A549 (cell line): ENCODE data around the gene KHDRBS1. TPM values are rescaled to one million over a fixed set of nuclear protein-coding genes. Genes with fewer than 3 reads are reported as not detected.

Experiments used
- ATAC-seq, 2 experiments: fragments of 200-7000 bp in 1 of 2; fragments of >200 bp in 1 of 2; cut with Nextera tagmentation in 1 of 2; cut with Tn5 transposase in 1 of 2; 3 replicates each; pipeline versions ENCODE4 v1.8.0 to v1.9.1; 2018 to 2020; ENCODE audit warnings: mild to moderate bottlenecking in 1 of 2, moderate library complexity in 1 of 2
- CTCF ChIA-PET: fragments of 300-600 bp; sonication (Branson Sonifier 250); formaldehyde crosslinking; extraction: SDS; loops from one replicate; lab custom pipeline; 2021; ENCODE audit warnings: antibody characterized with exemption, inconsistent platforms; lab: Yijun Ruan, JAX
- POLR2A ChIA-PET: fragments of 350-600 bp; formaldehyde crosslinking; extraction: SDS; loops from one replicate; lab custom pipeline; 2021; ENCODE audit warnings: antibody characterized with exemption, inconsistent platforms; lab: Yijun Ruan, JAX
- DNase-seq, 2 experiments: peaks; one replicate each; pipeline versions ENCODE4 v3.0.0 to v3.0.0-alpha.2; 2011 to 2016; ENCODE audit warnings: low read depth in 1 of 2, low spot score in 1 of 2
- FAIRE-seq: peaks from 2 replicates; lab custom pipeline; 2011; peaks lifted over from hg19 to GRCh38; lab: Jason Lieb, UNC
- H3K27ac ChIP-seq, 2 experiments: fragments of >200 bp; sonication (Bioruptor Twin); formaldehyde crosslinking; 3 replicates each; pipeline ENCODE4 v1.5.1; 2016 to 2017
- H3K4me1 ChIP-seq: fragments of >200 bp; sonication (Bioruptor Twin); formaldehyde crosslinking; 3 replicates; pipeline ENCODE4 v1.6.1; 2016
- H3K4me2 ChIP-seq: fragments of >200 bp; sonication (Bioruptor Twin); formaldehyde crosslinking; 3 replicates; pipeline ENCODE4 v1.6.1; 2016
- H3K4me3 ChIP-seq: fragments of >200 bp; sonication (Bioruptor Twin); formaldehyde crosslinking; 3 replicates; pipeline ENCODE4 v1.5.1; 2016
- H3K9me3 ChIP-seq: fragments of >200 bp; sonication (Bioruptor Twin); formaldehyde crosslinking; 3 replicates; pipeline ENCODE4 v1.6.1; 2016
- ATOH8 ChIP-seq: fragments of 250-450 bp; sonication (Bioruptor Pico); IDR thresholded peaks from 2 replicates; pipeline ENCODE4 v1.5.0; 2020; ENCODE audit warnings: low read depth, mild to moderate bottlenecking, moderate library complexity
- CBX8 ChIP-seq: fragments of 200-600 bp; sonication (generic); IDR thresholded peaks from 2 replicates; pipeline ENCODE4 v1.6.1; 2016
- CHD2 ChIP-seq: fragments of 150-350 bp; IDR thresholded peaks from 2 replicates; pipeline ENCODE4 v1.6.1; 2014; ENCODE audit warnings: low read length; ENCODE audit not compliant: partially characterized antibody
- CTCF ChIP-seq: fragments of >200 bp; sonication (Bioruptor Twin); formaldehyde crosslinking; IDR thresholded peaks from 3 replicates; pipeline ENCODE4 v1.5.1; 2016
- EHF ChIP-seq: fragments of 250-450 bp; sonication (Bioruptor Pico); IDR thresholded peaks from 2 replicates; pipeline ENCODE4 v1.5.0; 2020; ENCODE audit warnings: mild to moderate bottlenecking
- EHMT2 ChIP-seq: fragments of 200-600 bp; sonication (generic); IDR thresholded peaks from 2 replicates; pipeline ENCODE4 v1.6.1; 2016; ENCODE audit warnings: antibody characterized with exemption, low read depth, mild to moderate bottlenecking, moderate library complexity
- ESRRA ChIP-seq: fragments of 150-350 bp; IDR thresholded peaks from 2 replicates; pipeline ENCODE4 v1.6.1; 2014; ENCODE audit warnings: mild to moderate bottlenecking, low read length, borderline replicate concordance
- FOSL2 ChIP-seq, 2 experiments: fragments of 450-650 bp in 1 of 2; fragments of >200 bp in 1 of 2; sonication (Bioruptor Twin) in 1 of 2; formaldehyde crosslinking; IDR thresholded peaks; 2 replicates each; pipeline versions ENCODE4 v1.5.0 to v1.6.1; 2016 to 2020; ENCODE audit warnings: mild to moderate bottlenecking in 1 of 2, moderate library complexity in 1 of 2
- HEYL ChIP-seq: fragments of 250-450 bp; sonication (Bioruptor Pico); IDR thresholded peaks from 2 replicates; pipeline ENCODE4 v1.8.0; 2021; ENCODE audit warnings: mild to moderate bottlenecking, moderate library complexity
- HOXB13 ChIP-seq: fragments of 250-450 bp; sonication (Bioruptor Pico); IDR thresholded peaks from 2 replicates; pipeline ENCODE4 v1.5.0; 2020; ENCODE audit warnings: low read depth, mild to moderate bottlenecking, moderate library complexity
- KDM1A ChIP-seq: fragments of 200-600 bp; sonication (generic); IDR thresholded peaks from 2 replicates; pipeline ENCODE4 v1.6.1; 2016; ENCODE audit warnings: low read depth, mild to moderate bottlenecking
- KDM5A ChIP-seq: fragments of 200-600 bp; sonication (generic); IDR thresholded peaks from 2 replicates; pipeline ENCODE4 v1.6.1; 2016; ENCODE audit warnings: antibody characterized with exemption, mild to moderate bottlenecking
- MYC ChIP-seq: IDR thresholded peaks from 2 replicates; pipeline ENCODE4 v1.6.1; 2012; ENCODE audit warnings: mild to moderate bottlenecking, inconsistent platforms, low read length, improper control_type of control experiment, borderline replicate concordance
- NFE2L2 ChIP-seq: fragments of 150-350 bp; conservative IDR thresholded peaks from 2 replicates; pipeline ENCODE4 v1.6.1; 2014; ENCODE audit warnings: low read length
- NPAS2 ChIP-seq: fragments of 250-450 bp; sonication (Bioruptor Pico); IDR thresholded peaks from 2 replicates; pipeline ENCODE4 v1.8.0; 2022; ENCODE audit warnings: mild to moderate bottlenecking, moderate library complexity, borderline replicate concordance
- NR3C1 ChIP-seq: fragments of >200 bp; sonication (Bioruptor Twin); formaldehyde crosslinking; IDR thresholded peaks from 3 replicates; pipeline ENCODE4 v1.6.1; 2017
- PHF8 ChIP-seq: fragments of 200-600 bp; sonication (generic); IDR thresholded peaks from 2 replicates; pipeline ENCODE4 v1.6.1; 2016; ENCODE audit warnings: low read depth, mild to moderate bottlenecking, antibody characterized with exemption, moderate library complexity, borderline replicate concordance
- POLR2A ChIP-seq: IDR thresholded peaks from 2 replicates; pipeline ENCODE4 v1.6.1; 2012; ENCODE audit warnings: mild to moderate bottlenecking, low read length
- POLR2AphosphoS2 ChIP-seq: conservative IDR thresholded peaks from 2 replicates; pipeline ENCODE4 v1.6.1; 2012; ENCODE audit warnings: low read length, improper control_type of control experiment, inconsistent platforms
- RAD21 ChIP-seq, 2 experiments: fragments of >200 bp in 1 of 2; sonication (Bioruptor Twin) in 1 of 2; formaldehyde crosslinking in 1 of 2; IDR thresholded peaks in 1 of 2; conservative IDR thresholded peaks in 1 of 2; 2 replicates in 1 of 2; 3 replicates in 1 of 2; pipeline ENCODE4 v1.6.1; 2012 to 2018; ENCODE audit warnings: inconsistent platforms in 1 of 2
- REST ChIP-seq: fragments of 200-600 bp; sonication (generic); IDR thresholded peaks from 2 replicates; pipeline ENCODE4 v1.6.1; 2016; ENCODE audit warnings: antibody characterized with exemption, mild to moderate bottlenecking, moderate library complexity
- RNF2 ChIP-seq: fragments of 200-600 bp; sonication (generic); IDR thresholded peaks from 2 replicates; pipeline ENCODE4 v1.6.1; 2016; ENCODE audit warnings: low read depth, mild to moderate bottlenecking, antibody characterized with exemption, moderate library complexity, borderline replicate concordance
- TFCP2L1 ChIP-seq: fragments of 250-450 bp; sonication (Bioruptor Pico); IDR thresholded peaks from 2 replicates; pipeline ENCODE4 v1.5.0; 2021; ENCODE audit warnings: mild to moderate bottlenecking
- USF2 ChIP-seq: fragments of 450-650 bp; IDR thresholded peaks from 2 replicates; pipeline ENCODE4 v1.6.1; 2014; ENCODE audit warnings: antibody characterized with exemption
- WGBS: methylation state at CpG from one replicate; pipeline ENCODE4 v1.1.6; 2017; ENCODE audit errors: missing lambda C conversion rate; 5-methylcytosine and 5-hydroxymethylcytosine counted together
- polyA plus RNA-seq, 4 experiments: library from polyadenylated mRNA; depleted of rRNA in 3 of 4; stranded (reverse); fragments of >200 nt; fragmentation: RNase III in 1 of 4; extraction: RNeasy Plus Mini Kit Qiagen cat#74134 plus additional on column Dnase treatment in 1 of 4; gene quantifications; 2 replicates in 3 of 4; 3 replicates in 1 of 4; pipeline ENCODE4 v1.2.3, GENCODE V29; 2011 to 2017
- TF ChIP-seq, protein P1 (sequence below): IDR thresholded peaks from 2 replicates; pipeline ENCODE4 v1.6.1; 2012; ENCODE audit warnings: low read depth, borderline replicate concordance

Gene KHDRBS1
- polyA plus RNA-seq, 2 of the 4 experiments (the other 2 are of a cell fraction) = 60.6 to 109 TPM

- no peak for TF ChIP-seq POLR2AphosphoS2
- no peak for TF ChIP-seq CHD2
- no peak for TF ChIP-seq TFCP2L1 (CRISPR knock-in tag)
- no peak for TF ChIP-seq RNF2
- no peak for TF ChIP-seq HEYL (CRISPR knock-in tag)
- TF ChIP-seq HOXB13 (CRISPR knock-in tag) = no peak
- no peak for TF ChIP-seq ATOH8
- TF ChIP-seq CTCF = no peak
- TF ChIP-seq NFE2L2 = no peak
- TF ChIP-seq CBX8 = no peak
- no peak for TF ChIP-seq KDM5A
- TF ChIP-seq, protein P1, sequence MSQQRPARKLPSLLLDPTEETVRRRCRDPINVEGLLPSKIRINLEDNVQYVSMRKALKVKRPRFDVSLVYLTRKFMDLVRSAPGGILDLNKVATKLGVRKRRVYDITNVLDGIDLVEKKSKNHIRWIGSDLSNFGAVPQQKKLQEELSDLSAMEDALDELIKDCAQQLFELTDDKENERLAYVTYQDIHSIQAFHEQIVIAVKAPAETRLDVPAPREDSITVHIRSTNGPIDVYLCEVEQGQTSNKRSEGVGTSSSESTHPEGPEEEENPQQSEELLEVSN = no peak
- WGBS = 100% methylated on average over 1 of the region's 1 CpG
- no peak overlapping the region for H3K4me2 ChIP-seq
- no peaks in the 10 kb centered on the region for H3K4me1 ChIP-seq
- ATAC-seq (no peak), DNase-seq (no peak), FAIRE-seq (no peak)
- ChIA-PET CTCF (interaction anchor here (0.6 to 1.4 kb wide), 2 partner anchors 11 to 362 kb away, joined by 3 read pairs; no protein-coding TSS in a partner anchor), POLR2A (no interaction called here)
- no peaks in the 10 kb centered on the region for H3K9me3 ChIP-seq
- no peak overlapping the region for H3K27ac ChIP-seq
- H3K4me3 ChIP-seq = no peak overlapping the region
Measured at GRCh38 chr1:32051706-32052105, 38.0 kb downstream of the KHDRBS1 start.

- WGBS = 94% methylated on average over 4 of the region's 4 CpGs
- ATAC-seq (no peak), FAIRE-seq (no peak), DNase-seq (no peak)
- Histone ChIP-seq H3K4me3 (no peak overlapping the region), H3K27ac (no peak overlapping the region), H3K4me2 (no peak overlapping the region), H3K4me1 (no peaks in the 10 kb centered on the region), H3K9me3 (no peaks in the 10 kb centered on the region)
- TF ChIP-seq FOSL2 (IDR thresholded peaks at IDR 0.05) (no peak), FOSL2 (CRISPR knock-in tag; IDR thresholded peaks at IDR 0.05) (no peak), HEYL (CRISPR knock-in tag) (no peak), NFE2L2 (no peak), KDM1A (no peak), PHF8 (no peak), NPAS2 (CRISPR knock-in tag) (no peak), POLR2A (no peak), EHMT2 (no peak)
- POLR2A ChIA-PET = interaction anchor here (1.1 kb wide), 1 partner anchor 10 kb away, joined by 3 read pairs; no protein-coding TSS in a partner anchor
- CTCF ChIA-PET = interaction anchor here (1.0 kb wide), 1 partner anchor 237 kb away, joined by 3 read pairs; the partner anchor contains the start of gene SPOCD1
Measured at GRCh38 chr1:32052887-32053286, 39.2 kb downstream of the KHDRBS1 start.

DNA sequence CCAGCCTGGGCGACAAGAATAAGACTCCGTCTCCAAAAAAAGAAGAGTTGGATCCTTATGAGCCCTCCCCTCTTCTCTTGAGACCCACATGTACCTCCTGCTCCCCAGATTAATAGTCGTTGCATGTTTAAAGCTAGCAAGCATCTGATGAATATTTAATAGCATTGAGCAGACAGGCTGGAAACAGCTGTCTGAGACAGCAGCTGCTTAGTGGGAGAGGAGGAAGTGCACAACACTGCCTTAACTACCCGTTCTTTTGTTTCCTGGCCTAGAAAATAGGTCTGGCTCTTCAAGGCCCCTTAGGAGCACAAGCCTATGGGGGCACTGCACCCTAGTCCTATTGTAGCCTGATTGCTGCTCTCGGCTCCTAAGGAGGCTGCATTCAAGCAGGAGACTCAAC is 41.7 kb downstream of the KHDRBS1 start:
- no peak for FAIRE-seq
- H3K27ac ChIP-seq = no peak overlapping the region
- CTCF ChIA-PET = interaction anchor here (1.2 to 1.7 kb wide), 3 partner anchors 11 to 91 kb away, joined by 4 to 8 read pairs (median 4); no protein-coding TSS in a partner anchor
- no peak for DNase-seq
- H3K9me3 ChIP-seq = no peaks in the 10 kb centered on the region
- no peak for TF ChIP-seq PHF8
- no peak for TF ChIP-seq USF2
- no peak for TF ChIP-seq REST
- no peak for TF ChIP-seq RNF2
- no peak for TF ChIP-seq ESRRA
- no peak for TF ChIP-seq EHF (CRISPR knock-in tag)
- TF ChIP-seq MYC = no peak
- TF ChIP-seq NR3C1 = no peak
- TF ChIP-seq ATOH8 = no peak
- TF ChIP-seq RAD21 (conservative IDR thresholded peaks at IDR 0.05 in 1 of 2, IDR thresholded peaks at IDR 0.05 in 1 of 2) = no peak
- TF ChIP-seq, all 56 proteins: peak for 0
- POLR2A ChIA-PET = no interaction called here
- 94% methylated on average over 5 of the region's 5 CpGs for WGBS
- Histone ChIP-seq H3K4me2 (no peak overlapping the region), H3K4me3 (no peak overlapping the region), H3K4me1 (no peaks in the 10 kb centered on the region)
- ATAC-seq = no peak
